ENCODE results near the gene WDR27.
"Not testable (repeated sequence)": the region's sequence is repeated elsewhere in the genome, so short reads cannot be mapped to it uniquely, and the experiment has no call there.

WDR27 gene

DNA sequence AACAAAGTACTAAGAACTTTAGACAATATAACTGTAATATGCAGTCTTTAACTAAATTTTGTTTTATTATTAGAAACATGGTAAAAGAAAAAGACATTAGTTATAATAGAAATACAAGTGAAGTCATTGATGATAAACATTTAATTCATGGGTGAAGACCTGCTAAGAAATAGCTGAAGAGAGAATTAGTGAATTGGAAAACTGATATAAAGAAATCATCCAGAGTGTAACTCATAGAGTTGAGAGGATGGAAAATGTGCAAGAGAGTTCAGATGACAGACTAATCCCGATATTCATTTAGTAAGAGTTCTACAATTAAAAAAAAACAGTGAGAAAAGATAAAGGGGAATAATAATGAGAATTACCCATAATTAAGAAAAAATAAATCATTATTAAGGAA, 227.5 kb downstream of the WDR27 start:
- DNase-seq (ENCODE audit: low read depth) = no peak

DNA sequence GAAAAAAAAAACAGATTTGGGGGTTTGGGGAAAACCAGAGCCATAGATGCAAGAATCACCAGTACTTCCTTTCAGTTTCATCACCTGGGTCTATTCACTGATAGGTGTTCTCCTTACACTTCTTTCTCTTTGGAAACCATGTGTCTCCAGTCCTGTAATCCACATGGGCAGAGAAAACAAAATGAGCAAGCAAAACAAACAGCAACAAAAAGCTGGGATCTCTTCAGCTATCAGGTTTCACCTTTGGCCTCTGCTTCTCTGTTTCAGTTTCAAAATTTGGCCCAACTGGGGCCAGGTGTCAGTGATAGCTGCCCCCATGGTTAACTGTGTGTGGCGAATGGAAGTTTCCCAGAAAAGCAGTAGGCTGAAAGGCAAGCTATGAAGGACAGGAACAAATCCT, 228.2 kb downstream of the WDR27 start:
- DNase-seq (ENCODE audit: low read depth) = no peak

GRCh38 chr6:169472786-169473416, 228.9 kb downstream of the WDR27 start:
- no peak for DNase-seq (ENCODE audit: low read depth)

GRCh38 chr6:169470790-169471189, 231.0 kb downstream of the WDR27 start:
- no peak for DNase-seq (ENCODE audit: low read depth)

DNA sequence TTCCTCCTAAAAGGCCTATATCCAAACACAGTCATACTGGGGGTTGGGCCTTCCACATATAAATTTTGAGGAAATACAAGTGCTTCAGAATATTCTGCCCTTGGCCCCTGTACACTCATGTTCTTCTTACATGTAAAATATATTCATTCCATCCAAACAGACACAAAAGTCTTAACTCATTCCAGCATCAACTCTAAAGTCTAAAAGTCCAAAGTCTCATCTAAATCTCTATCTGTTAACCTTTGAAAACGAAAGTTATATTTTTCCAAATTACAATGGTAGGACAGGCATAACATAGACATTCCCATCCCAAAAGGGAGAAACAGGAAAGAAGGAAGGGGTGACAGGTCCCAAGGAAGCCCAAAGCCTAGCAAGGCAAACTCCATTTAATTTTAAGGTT, 232.8 kb downstream of the WDR27 start:
- DNase-seq (ENCODE audit: low read depth) = no peak

GRCh38 chr6:169467755-169468154, 234.1 kb downstream of the WDR27 start:
- DNase-seq (ENCODE audit: low read depth) = not testable (repeated sequence)

- DNase-seq (ENCODE audit: low read depth) = not testable (repeated sequence)
Measured at GRCh38 chr6:169466256-169466655, 235.6 kb downstream of the WDR27 start.

DNA sequence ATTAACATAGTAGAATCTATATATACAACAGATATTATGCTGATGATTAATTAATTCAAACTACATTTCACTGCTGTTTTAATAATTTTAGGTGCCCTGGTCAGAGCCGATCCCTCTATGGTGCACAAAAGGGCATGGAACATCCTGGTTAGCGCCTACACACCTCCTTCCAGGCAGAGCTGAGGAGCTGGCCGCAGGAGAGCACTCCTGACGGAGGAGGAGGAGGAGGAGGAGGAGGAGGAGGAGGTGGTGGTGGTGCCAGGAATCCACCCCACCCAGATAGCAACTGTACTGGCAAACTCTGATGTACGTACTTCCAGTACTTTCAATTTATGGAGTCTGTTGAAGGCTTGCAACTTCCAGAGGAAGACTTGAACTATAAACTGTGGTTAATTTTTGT, 244.1 kb downstream of the WDR27 start:
- no peak for DNase-seq (ENCODE audit: low read depth)

DNA sequence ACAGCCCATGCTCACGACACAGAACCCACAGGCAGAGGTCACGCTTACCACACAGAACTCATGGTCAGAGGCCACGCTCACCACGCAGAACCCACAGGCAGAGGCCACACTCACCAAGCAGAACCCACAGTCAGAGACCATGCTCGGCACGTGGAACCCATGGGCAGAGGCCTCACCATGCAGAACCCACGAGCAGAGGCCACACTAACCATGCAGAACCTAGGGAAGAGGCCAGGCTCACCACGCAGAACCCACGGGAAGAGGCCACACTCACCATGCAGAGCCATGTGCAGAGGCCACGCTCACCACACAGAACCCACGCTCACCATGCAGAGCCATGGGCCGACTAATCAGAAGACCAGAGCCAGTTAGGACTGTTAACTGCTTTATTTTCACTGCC, 245.0 kb downstream of the WDR27 start:
- DNase-seq (ENCODE audit: low read depth) = no peak

- no peak for DNase-seq (ENCODE audit: low read depth)
Measured at GRCh38 chr6:169455470-169455869, 246.4 kb downstream of the WDR27 start.

GRCh38 chr6:169454872-169455204, 247.0 kb downstream of the WDR27 start:
- DNase-seq (ENCODE audit: low read depth) = no peak

DNA sequence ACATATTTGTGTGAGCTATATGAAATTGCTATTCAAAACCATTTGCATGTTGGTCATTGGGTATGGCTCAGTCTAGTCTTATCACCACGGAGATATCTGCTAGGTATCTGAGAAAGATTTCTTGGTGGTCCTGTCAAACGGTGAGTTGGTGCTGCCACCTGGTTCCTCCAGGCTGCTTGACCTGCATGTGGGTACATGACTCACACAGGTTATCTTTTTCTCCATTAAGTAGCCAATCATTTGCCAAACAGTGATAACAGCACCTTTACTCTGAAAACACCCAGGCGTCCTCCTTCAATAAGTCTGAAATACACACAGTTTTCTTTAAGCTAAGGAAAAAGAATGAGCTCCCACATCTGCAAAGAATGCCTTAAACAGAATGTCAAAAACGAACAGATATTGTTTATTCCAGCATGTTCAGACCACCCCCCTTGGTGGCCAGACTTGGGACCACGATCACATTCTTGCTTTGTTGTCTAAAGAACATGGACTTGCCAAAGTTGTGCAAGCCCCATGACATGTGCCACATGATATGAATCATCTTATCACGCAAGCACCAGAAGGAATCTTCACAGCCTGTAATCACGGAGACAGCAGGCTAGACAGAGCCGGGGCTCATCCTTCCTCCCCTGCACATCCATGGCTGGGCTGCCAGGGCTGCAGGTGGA, 247.5 kb downstream of the WDR27 start:
- DNase-seq (ENCODE audit: low read depth) = no peak

DNA sequence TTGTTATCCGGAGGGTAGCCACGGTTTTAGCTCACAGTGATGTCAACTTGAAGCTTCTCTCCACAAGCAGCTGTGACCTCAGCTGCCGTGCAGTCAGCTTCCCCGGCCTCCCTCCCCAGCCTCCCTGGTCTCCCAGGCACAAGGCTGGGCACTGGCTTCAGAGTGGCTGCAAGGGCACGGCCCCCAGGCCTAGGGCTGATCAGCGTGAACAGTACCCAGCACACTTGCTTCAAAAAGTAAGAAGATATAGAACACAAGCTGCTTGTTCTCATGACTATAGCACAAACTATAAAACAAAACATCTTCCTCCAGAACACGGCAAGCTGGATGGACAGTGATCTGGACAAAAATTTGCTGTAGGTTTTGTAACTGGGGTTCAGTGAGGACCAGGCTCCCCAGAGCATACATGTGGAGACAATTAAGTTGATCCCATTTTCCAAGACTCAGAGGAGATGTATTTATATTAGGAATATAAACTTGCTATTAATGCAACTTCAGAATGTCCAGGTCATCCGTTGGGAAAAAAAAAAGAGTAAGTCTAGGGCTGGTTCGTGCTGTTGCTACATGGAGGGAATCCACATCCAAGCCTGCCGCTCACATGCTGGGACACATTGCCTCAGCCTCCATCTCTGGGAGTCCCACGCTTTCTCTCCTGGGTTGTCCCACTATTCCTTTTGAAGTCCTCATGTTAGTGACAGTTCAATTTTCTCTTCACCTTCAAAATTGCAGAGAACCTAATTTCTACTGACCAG, 248.8 kb downstream of the WDR27 start:
- DNase-seq (ENCODE audit: low read depth) = no peak

GRCh38 chr6:169452117-169452868, 249.5 kb downstream of the WDR27 start:
- no peak for DNase-seq (ENCODE audit: low read depth)

DNA sequence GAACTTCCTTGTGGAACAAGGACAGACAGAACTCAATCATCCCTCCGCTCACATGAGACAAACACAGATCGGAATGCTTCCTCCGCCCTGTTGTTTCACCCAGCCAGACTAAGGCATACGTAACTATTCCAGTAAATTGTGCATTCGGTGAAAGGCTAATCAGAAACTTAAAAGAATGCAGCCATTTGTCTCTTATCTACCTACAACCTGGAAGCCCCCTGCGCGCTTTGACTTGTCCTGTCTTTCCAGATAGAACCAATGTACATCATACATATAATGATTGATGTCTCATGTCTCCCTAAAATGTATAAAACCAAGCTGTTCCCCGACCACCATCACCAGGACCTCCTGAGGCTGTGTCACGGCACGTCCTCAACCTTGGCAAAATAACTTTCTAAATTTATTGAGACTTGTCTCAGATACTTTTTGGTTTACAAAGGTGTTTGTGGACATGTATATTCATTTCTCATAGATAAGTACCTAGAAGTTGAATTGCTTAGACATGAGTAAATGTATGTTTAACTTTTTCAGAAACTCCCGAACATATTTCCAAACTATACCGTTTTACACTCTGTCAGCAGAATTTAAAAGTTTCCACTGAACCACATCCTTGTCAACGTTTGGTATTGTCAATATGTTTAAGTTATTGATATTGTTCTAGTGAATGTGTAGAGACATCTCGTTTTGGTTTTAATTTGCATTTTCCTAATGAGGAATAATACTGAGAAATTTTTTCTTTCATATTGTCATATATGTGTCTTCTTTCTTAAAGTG, 250.6 kb downstream of the WDR27 start:
- no peak for DNase-seq (ENCODE audit: low read depth)

DNA sequence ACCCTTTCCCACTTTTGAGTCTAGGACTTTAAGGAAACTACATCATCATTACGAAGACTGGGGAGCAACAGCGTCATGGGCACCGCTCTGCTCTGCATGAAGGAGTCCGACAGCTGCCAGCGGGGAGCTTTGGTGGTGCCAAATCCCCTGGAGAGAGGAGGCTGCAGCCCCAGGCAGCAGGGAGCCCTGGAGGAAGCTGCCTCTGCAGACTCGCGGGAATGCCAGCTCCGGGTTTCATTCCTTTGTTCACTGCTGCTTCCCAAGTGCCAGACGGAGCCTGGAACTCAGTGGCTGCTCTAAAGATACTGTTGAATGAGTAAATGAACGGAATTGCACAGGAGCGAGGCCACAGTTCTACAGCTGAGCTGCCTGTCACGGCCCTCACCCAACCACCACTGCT, 251.7 kb downstream of the WDR27 start:
- no peak for DNase-seq (ENCODE audit: low read depth)

DNA sequence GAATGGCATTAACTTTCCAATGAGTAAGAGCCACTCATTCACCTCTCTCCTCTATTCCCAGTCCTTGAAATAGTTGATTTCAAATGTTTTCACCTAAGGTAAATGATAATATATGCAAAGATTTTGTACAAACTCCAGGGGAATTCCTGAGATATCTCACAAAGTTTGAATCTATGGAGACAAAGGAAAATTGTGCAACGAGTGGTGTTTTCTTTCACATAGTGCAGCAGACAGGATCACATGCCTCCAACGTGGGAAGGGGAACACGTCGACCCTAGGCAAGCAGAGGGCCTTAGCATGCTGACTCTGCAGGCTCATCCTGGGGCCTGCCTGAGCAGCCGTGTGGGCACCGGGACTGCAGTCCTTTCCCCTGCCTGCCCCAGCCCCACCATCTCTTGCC, 252.6 kb downstream of the WDR27 start:
- DNase-seq (ENCODE audit: low read depth) = no peak

DNA sequence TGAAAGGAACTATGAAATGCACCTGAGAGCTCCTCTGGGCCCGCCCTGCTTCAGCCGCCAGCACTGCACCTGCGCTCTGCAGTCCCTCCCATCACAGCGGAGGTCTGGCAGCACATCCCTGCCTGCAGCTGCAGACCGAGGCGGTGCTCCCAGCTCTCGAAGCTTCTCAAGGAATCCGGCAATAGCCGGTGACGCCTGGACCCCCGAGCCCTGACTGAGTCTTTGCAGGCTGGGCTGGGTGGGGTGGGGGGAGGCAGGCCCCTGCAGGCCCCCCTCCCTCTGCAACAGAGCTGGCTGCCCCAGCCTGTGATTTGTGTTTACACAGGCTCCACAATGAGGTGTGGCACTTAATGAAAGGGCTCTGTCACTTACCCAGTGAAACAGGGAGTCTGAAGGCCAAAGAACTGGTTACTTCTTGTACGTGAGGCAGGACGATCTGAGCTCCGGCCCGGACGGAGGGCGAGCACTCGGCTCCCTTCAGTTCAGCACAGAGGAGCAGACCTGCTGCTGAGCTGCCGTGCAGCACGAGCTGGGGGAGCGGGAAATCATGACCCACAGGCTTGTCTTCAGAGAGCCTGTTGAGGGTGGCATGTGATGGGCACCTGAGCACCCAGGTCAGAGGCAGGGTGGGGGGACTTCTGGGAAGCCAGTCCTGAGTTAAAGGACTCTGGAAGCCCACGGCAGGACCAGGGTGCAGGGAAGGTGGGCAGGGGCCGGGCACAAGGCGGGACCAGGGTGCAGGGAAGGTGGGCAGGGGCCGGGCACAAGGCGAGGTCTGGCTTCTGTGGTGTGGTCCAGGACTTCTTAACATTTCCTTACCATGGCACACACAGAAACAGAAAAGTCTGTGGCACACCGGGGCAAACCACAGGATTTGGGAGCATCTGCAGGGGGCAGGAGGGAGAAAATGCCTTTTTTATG, 255.9 kb downstream of the WDR27 start:
- no peak for DNase-seq (ENCODE audit: low read depth)

GRCh38 chr6:169445227-169445626, 256.6 kb downstream of the WDR27 start:
- no peak for DNase-seq (ENCODE audit: low read depth)

DNA sequence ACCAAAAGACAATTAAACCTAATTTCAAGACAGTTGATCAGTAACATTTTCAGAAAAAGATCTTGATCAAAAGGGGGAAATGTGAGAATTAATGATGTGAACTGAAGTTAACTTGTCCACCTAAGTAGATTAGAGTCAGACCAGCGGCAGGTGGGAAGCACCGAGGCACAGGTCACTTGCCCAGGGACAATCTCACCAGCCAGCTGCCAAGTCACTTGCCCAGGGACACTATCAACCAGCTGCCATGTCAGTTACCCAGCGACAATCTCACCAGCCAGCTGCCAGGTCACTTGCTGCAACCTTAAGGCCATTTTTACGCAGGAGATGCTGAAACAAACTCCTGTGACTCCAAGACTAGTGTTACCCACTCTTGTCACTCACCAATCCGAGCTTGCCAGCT, 260.5 kb downstream of the WDR27 start:
- DNase-seq (ENCODE audit: low read depth) = no peak

DNA sequence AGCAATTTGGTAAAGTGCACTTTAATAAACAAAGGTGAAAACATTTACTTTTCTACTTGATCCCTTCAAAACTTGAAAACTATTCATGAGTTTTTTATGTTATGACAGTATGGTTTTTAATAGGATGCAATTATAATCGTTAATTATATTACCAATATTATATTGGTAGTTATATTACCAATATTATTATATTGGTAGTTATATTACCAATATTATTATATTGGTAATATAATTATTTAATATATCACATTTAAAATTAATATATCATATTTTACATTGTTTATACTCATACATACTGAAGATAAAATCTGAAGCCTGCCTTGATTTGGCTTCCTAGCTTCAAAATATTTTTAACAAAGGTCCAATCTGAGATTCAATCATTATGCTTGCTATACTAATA, 262.1 kb downstream of the WDR27 start:
- DNase-seq (ENCODE audit: low read depth) = no peak
